GM18507 (cell line): ENCODE results near the gene KDM4B.

Experiments
- DNase-seq: peaks from one replicate; pipeline ENCODE4 v3.0.0; 2011; ENCODE audit warnings: low read depth; ENCODE audit not compliant: insufficient read length; ENCODE audit errors: extremely low spot score
- FAIRE-seq: peaks from 2 replicates; lab custom pipeline; 2011; peaks lifted over from hg19 to GRCh38; lab: Jason Lieb, UNC

Gene KDM4B

DNA sequence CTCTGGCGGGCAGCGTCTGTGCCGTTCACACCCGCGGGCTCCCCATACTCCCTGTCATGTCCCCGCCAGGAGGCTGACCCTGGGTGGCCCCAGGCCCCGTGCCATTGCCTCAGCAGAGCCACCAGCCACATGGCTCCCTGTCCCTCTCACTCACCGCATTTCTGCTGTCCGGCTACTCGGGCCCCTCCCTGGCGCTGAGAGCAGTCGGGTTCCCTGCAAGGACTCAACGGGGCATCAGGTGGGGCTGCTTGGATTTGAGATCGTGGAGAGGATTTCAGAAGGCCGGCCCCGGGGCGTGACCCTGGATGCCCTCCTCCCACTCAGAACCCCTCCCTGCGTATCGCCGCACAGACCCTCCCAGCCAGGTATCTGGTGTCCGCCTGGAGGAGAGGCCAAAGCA is 142.1 kb downstream of the KDM4B start:
- DNase-seq (no peak), FAIRE-seq (no peak)

DNA sequence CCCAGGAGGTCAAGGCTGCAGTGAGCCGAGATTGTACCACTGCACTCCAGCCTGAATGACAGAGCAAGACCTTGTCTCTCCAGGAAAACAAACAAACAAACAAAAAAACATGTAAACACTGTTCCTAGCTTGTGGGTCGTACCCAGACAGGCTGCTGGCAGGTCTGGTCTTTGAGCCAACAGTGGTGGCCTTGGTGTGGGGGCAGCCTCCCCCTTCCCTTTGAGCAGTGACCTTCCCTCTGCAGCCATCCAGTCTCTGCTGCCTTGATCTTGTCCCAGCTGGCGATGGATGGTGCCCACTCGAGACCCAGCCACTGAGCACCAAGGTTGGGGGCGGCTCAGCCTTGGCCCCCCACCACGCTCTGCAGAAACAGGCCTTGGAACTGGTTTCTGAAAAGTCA is 143.3 kb downstream of the KDM4B start:
- FAIRE-seq: no peak
- no peak for DNase-seq

DNA sequence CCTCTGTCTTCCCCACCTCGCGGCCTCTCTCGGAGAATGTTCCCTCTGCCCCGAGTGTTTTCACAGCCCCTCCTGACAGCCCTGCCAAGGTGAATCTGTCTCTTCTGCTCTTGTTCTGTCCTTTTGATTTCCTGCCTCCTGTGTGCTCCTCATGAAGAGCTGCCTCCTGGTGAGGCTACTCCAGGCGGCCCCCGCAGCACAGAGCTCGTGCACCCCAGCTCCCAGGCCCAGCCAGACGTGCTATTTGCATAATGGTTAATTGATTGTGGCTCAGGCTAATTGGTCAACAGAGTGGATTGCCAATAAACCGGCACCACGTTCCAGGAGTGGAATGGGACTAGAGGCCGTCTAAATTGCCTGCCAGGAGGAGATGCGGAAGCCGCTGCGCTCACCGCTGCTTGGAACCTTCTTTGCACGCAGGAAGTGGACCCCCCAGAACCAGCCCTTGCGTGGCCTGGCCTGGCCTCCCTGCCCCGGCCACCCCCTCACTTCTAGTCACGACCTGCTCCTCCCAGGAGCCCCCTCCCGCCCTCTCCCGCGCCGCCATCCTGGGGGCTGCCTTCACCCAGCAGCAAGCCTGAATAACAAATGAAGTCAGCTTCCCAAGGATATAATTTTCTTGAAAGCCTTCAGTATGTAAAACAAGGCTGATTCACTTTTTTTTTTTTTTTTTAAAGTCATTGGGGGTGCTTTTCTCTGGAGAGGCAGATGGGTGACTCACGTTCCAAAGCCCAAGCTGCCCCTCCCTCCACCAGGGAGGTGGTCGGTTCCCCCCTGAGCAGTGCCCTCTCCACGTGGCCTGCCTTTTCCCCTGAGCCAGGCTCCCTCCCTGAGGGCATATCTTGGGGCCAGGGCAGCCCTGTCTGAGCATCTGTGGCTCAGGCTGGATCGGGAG is 144.0 kb downstream of the KDM4B start:
- FAIRE-seq (no peak), DNase-seq (no peak)

DNA sequence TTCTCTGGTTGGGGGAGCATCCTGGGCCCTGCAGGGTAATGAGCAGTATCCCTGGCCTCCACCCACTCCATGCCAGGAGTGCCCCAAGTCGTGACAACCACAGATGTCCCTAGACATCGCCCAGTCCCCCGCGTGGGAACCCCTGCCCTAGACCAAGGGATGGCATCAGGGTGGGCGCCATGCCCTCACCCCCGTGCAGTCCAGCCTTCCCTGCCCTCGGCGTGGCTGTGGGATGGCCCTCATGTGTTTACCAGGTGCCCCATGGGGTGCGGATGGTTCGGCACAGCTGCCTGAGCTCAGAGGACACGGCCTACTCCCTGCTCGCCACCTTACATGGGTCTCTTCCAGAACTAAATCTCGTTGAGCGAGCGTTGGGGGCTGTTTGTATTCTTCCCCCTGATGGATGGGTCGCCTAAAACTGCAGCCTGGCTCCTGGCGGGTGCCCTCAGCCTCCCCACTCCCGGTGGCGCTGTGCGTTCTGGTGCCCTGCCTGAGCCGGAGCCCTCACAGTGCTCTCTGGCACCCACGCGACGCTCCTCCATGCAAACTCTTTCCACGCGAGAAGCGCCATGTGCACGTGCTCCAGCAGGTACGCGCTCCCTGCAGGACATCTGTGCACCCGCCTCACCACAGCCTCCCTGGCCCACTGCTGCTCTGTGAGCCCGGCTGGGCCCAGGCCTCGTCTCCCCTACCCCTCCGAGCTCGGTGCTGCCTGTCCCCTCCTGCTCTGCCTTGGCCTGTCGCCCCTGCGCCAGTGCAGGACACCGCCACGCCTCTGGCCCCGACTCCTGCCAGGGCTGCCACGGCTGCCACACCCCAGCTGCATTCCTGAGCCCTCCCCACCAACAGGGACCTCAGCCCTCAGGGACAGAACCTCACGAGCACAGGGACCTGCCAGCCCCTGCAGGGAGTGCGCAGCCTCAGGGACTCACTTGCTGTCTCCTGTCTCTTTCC is 145.0 kb downstream of the KDM4B start:
- no peak for FAIRE-seq
- no peak for DNase-seq

DNA sequence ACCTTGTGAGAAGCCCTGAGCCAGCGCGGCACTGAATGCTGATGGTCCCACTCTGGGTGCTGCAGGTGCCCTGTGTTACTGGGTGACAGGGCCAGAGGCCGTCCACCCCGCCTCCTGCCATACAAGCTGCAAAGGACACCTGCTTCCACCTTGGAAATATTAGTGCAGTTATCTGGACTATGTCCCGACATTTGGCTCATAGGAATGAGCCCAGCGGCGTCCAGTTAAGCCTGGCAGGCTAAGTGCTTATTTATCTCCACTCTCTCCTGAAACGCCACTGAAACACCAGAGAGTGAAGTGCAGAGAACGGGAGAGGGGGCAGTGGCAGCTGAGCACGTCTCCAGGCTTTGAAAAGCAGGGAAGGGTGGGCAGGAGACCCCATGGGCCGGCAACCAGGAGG is 145.8 kb downstream of the KDM4B start:
- FAIRE-seq (no peak), DNase-seq (no peak)

DNA sequence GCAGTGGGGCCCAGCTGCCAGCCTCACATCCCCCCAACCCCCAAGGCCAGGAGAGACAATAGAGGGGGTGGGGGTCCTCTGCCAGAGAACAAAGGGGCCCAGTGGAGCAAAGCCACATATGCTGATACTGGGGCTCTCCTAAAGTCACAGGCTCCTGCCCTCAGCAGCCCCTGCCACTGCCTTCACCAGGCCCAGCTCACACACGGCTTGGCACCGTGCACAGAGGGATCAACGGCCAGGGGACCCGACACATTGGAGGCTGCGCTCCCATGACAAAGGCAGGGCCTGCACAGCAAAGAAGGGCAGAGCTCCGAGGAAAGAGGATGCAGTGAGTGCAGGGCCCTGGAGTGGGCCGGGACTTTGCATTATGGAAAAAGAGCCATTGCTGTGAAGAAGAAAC is 146.4 kb downstream of the KDM4B start:
- DNase-seq: no peak
- no peak for FAIRE-seq

DNA sequence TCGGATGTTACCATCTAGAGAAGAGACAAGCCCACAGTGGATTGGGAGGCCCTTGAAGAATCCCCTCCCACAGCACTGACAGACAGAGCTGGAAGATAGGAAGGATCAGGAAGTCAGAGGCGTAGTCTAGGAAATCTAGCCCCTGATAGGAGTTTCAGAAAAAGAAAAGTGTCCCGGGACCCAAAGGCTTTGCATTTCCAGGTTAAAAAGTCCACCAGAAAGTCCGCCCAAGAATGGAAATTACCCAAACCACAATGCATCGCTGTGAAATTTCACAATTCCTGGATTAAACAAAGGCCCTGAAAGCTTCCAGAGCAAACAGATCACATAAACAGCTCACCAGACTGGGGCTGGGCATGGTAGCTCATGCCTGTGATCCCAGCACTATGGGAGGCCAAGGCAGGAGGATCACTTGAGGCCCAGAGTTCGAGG is 146.9 kb downstream of the KDM4B start:
- FAIRE-seq: no peak

DNA sequence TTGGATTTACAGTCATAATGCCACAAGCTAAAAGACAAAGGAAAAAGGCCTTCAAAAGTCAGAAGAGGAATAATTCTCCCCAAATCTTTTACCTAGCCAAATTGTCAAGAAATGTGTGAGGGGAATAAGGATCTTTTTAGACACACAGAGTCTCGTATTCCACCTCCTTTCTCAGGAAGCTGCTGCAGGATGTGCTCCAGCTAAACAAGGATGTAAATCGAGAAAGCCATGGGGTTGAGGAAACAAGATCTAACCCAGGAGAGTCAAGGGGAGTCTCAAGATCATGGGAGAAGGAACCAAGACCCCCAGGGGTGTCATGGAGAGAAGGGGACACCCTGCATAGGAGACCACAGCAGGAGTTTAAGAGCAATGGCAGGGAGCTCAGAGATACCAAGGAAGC is 147.4 kb downstream of the KDM4B start:
- FAIRE-seq (no peak), DNase-seq (no peak)

More for the DNA sequence above, 146.9 kb downstream of the KDM4B start:
- no peak for DNase-seq

DNA sequence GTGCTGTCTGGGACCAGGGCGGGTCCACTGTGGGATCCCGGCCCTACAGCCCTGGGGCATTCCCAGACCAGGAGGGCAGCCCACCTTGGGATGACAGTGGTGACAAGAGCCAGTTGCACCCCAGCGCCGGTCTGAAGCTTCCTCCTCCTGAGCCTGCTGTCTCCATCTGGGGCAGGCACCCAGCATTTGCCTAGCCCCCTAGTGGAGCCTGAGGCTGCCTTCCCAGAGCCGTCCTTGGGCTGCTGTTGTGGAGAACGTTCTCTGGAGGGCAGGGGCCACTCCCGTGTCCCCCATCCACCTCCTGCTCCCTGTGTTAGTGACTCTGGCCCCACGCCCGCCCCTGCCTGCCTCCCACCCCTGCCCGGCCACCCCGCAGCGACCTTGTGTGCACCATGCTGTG is 148.5 kb downstream of the KDM4B start:
- DNase-seq (no peak), FAIRE-seq (no peak)

DNA sequence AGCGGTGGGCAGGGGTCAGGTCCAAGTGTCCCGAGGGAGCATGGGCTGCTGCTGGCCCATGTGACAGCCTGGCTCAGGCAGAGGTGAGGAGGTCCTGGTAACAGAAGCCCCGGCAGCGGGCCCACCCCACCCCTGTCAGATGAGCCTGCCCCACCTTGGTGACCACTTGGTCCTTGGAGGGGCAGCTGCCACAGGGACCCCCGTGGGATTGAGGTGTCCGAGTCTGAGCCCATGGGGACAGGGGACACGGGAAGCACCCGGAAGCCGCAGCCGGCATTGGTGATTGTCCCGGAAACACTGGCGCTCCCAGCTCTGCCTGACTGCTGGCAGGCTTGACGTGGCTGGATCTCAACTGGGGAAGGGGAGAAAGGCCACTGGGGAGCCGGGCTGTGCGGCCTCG is 149.1 kb downstream of the KDM4B start:
- FAIRE-seq (no peak), DNase-seq (no peak)

DNA sequence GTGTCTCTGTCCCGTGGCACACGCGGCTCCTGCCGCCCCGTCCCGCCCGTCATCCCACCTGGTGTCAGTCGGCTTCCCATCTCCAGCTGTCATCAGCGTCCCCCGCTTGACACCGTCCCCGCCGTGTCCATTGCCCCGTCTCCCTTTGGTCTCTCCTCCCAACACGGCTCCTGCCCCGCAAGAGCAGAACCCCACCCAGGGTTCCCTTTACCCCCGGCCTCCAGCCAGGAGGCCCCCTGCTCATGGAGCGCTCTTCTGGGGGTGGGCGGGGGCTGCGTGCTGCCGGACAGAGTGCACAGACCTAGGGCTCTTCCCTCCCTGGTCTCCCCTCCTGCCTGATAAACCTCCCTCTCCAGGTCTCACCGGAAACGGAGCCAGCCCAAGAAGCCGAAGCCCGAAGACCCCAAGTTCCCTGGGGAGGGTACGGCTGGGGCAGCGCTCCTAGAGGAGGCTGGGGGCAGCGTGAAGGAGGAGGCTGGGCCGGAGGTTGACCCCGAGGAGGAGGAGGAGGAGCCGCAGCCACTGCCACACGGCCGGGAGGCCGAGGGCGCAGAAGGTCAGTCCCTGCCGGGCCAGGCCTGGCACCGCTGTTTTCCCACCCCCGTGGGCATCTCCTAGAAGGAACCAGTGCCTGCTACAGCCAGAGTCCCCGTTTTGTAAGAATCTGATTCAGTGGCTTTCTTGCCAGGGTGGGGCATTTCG is 150.5 kb downstream of the KDM4B start:
- FAIRE-seq: no peak
- no peak for DNase-seq

DNA sequence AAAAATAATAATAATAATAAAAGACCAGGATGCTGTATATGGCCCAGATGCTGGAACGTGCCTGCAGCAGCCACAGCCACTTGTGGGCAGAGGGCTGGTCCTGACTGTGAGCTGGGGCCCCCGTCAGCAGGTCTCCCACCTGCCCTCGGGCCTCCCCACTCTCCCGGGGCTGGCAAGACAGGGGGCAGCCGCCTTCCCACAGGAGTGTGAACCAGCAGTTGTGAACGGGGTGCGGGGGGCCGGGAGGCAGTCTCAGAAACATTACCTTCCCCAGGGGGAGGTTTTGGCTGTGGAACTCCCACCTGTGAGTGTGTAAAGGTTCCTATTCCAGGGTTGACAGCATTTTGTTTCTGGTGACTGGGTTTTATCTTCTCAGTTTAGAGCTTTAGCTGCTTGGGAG is 151.4 kb downstream of the KDM4B start:
- DNase-seq (no peak), FAIRE-seq (no peak)

DNA sequence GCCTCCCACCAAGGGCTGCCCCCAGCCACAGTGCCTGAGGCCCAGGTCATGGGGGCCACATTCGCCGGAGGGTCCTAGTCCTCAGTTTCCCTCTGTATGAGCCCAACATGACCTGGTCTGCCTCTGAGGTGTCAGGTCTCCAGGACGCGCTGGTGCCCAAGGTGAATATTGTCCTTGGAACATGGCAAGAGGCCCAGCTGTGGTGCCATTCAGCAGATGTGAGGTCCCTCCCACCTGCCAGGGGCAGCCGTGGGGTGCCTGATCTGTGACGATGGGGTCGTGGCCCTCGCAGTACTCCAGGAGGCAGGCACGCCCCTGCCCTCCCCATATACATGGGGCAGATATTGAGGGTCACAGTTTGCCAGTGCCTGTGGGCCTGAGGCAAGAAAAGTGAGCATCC is 151.9 kb downstream of the KDM4B start:
- FAIRE-seq (no peak), DNase-seq (no peak)

DNA sequence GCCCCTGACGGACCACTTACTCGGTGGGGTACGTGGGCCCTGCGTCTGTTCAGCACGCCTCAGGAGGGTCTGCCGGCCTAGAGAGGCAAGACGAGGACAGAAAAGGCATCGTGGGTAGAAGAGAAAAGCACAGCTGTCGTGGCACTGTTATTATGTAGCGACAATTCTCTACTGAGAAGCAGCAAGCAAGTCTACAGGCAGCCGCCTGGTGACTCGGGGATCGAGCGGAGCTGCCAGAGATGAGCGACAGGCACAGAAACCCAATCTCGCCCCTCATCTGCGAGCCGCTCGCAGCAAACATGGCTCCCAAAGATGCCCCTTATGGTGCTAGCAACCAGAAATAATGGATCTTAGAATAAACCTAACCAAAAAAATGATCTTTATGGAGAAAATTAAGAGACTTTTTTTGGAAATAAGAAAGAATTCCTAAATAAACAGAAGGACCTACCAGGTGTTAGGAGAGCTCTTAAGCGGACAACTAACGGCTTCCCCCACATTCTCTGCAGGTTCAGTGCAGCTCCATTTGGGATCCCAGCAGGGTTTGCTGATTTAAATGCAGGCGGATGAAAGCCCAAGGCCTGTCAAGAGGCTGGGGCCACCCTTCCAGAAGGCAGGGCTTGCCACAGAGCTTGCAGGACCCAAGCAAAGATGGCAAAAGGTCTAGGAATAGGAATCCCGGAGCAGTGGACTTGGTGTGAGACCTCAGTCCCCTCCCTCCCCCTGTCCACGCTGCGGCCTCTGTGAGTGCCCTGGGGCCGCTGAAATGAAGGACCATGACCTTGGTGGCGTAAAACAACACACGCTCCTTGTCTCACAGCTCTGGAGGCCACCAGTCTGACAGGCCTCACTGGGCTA is 152.6 kb downstream of the KDM4B start:
- FAIRE-seq: no peak
- no peak for DNase-seq

DNA sequence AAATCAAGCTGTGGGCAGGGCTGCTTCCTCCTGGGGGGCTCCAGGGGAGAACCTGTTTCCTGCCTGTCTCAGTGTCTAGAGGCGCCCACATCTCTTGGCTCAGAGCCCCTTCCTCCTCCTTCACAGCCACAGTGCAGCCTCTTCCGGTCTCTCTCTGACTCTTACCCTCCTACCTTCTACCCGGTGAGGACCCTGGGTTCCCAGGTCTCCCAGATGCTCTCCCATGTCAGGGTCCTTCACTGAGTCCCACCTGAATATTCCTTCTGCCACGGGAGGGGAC is 153.1 kb downstream of the KDM4B start:
- FAIRE-seq: no peak
- DNase-seq: no peak

DNA sequence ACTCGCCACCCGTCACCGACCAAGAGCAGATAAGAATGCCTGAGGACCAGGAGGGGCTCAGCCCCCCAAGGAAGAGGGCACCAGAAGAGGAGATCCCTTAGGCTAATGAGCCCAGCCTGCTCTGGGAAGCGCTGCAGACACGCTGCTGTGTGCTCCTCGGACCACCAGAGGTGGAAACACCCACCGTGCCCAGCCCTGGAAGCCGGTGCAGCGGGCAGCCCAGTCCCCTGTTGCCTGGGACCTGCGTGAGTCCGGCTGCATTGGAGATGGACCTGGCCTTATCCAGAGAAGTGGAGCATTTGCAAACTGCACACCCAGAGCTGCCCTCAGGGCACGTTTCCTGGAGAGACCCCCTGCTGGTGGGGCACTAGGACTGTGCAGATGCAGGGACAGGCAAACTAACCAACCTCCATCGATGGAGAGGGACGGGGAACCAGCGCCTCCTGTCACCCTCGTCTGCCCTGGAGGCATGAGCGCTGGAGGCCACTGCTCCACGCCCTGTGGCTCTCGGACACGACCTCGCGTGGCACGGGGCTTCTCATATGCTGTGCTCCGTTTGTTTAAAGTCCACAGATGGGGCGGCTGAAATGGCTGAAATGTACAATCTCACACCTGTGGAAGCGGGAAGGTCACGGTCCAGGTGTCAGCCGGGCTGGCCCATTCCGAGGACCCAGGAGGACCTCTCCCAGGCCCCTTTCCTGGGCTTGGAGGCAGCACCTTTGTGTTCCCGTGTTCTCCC is 153.9 kb downstream of the KDM4B start:
- FAIRE-seq (no peak), DNase-seq (no peak)

DNA sequence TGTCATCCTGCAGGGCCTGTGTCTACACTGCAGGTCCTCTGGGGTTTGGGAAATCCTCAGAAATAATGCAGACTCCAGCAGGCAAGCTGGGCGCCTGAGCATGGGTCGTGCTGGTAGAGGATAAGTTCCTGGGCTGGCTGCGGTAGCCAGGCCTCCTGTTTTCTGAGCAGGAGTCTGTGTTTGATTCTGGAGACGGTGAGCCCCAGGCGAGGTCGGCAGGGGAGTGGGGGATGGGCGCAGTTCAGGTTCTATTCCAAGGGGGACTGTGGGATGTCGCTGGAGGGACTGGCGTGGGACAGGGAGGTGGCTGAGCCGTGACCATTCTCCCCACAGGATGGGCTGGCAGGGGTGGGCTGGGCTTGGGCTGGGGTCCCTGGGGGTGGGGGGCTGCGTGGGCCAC is 154.7 kb downstream of the KDM4B start:
- DNase-seq: no peak
- FAIRE-seq: no peak

DNA sequence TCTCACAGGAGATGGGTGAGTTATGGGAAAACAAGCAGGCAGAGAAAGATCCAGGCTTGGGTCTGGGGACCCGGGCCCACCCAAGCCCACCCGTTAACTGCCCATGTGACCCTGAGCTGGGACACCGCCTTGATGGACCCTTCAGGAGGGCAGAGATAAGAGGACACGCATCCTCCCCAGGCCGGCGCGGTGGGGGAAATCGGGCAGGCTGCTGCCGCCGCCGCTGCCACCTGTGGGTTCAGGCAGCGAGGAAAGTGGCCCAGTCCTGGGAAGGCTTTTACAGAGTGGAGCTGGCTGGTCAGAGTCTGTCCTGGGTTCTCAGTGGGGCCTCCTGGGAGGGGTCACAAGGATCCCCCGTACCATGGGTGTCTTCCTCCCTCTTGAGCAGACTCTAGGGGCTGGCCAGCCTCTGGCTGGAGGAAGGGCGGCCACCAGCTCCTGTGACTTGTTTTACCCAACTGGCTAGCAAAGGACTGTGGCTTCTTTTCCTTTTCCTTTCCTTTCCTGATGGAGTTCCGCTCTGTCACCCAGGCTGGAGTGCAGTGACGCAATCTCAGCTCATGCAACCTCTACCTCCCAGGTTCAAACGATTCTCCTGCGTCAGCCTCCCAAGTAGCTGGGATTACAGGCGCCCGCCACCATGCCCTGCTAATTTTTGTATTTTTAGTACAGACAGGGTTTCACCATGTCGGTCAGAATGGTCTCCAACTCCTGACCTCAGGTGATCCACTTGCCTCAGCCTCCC is 155.4 kb downstream of the KDM4B start:
- DNase-seq: no peak
- no peak for FAIRE-seq
